ENCODE data around the gene LAMB2.

- no peak for TF ChIP-seq CTCF (IDR thresholded peaks at IDR 0.05; ENCODE audit: control extremely low read depth in 1 of 3, insufficient read depth in 1 of 3, low read depth in 1 of 3, low read length in 3 of 3)
- TF ChIP-seq CHD7 (IDR thresholded peaks at IDR 0.05; ENCODE audit: insufficient replicate concordance, low read length), result no peak
- TF ChIP-seq SIN3A (conservative IDR thresholded peaks at IDR 0.05 in 1 of 2, IDR thresholded peaks at IDR 0.05 in 1 of 2; ENCODE audit: low read depth in 1 of 2, low read length in 2 of 2), result no peak
Observed at GRCh38 chr3:49153349-49153912, 20.6 kb upstream of the LAMB2 start.
